ENCODE data around the gene KCNA1.
"Not testable (repeated sequence)": the region's sequence is repeated elsewhere in the genome, so short reads cannot be mapped to it uniquely, and the experiment has no call there.

KCNA1 gene

DNA sequence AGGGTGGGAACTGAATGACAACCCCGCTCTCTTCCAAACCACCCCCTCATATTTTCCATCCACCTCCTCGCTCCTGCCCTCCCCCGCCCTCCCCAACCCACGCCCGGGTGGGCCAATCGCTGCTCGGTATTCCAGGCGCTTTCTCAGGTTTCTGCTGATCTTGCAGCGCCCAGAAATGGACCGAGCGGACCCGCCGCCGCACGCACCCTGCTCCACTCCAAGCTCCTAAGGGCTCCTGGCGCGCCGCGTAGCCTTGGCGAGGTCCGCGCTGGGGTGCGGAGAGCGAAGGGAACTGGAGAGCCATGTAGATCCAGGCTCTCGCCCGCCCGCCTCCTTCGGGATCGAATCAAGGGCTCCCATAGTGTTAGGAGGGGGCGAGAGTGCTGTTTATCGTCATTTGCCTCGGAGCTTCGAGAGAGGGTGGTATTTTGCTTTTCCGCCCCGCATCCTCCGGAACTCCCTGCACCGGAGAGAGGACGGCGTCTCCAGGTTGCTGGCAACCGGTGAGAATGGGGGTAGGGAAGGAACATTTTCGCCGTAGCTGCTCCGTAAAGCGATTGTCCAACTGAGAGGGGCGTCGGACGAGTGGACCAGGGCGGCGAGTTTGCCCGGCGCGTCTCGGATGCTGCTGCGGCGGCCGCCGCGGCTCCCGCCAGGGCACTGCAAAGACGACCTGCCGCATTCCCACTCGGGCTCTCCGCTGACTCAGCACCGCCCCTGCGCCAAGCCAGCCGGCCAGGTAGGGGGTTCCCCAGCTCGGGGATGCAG lies at the start of gene KCNA1:
KCNA1 (plus strand) TSS at position 172 of the 768 bp plus-strand sequence. CDS start 1,474 bp downstream, outside the sequence.
- no peak for DNase-seq

GRCh38 chr12:4860741-4861140 lies 49.0 kb upstream of the KCNA1 start:
- no peak for DNase-seq

DNA sequence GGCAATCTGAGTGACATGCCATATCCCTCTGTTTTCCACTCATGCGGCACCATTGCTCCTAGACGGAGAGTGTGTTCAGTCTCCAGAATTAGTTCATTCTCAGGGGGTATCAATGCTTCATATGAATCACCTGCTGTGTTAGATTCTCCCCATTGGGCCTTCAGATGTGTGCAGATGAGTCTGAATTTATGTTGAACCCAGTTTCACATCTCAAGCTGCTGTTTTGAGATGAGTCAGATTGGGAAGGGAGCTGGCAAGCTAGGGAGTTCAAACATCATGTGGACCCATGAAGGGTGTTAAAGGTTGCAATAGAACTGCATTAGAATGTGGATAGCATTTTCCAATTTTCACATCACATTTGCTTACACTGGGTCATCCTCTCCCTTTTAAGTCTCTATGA lies 46.9 kb upstream of the KCNA1 start:
- no peak for DNase-seq

DNA sequence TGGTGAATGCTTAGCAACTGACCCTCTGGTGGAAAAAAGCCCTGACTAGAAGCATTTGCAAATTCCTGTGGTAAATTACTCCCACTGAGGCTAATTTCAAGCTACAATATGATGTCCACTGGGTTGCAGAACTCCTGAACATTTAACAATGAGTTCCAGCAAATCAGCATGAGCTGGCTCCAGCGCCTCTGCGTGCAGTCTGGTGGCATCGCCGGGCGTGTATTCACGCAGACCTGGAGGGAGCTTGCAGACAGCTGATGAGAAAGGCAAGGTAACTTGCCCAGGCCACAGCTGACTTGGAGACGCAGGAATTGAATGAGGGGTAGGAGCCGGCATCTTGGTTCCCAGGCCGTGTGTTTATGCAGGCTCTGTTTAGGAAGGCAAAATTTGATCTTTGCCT lies 45.1 kb upstream of the KCNA1 start:
- no peak for DNase-seq

DNA sequence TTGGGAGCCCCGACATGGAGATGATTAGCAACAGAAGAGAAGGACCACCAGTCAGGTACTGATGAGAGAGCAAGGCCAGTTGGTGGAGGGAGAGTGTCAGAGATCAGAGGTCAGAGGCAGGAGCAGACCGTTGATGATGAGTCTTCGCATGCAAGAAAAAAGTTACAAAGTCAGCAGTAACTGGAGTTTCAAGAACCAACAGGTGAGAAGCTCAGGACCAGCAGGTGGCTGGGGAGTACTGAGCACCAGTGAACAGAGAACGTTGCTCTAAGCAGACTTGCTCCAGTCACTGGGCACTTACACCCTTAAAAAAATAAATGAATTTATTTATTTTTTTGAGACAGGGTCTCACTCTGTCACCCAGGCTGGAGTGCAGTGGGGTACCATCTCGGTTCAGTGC lies 44.5 kb upstream of the KCNA1 start:
- DNase-seq: no peak

DNA sequence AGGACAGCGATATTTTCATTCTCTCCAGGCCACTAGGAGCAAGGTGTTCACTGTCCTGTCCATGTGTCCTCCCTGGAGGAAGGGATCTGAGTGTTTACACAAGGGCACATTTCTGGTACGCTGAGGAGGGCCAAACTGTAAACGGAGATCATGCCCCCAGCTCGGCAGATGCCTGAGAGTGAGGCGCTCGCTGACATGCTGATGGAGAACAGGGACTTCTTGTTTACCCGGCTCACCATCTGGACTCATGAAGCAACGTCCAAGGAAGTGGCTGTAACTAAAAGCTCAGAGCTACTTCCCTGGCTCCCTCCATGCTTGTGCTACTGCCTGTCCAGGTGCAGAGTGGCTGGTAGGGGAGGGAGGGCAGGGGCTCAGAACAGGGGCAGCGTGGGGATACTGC lies 43.4 kb upstream of the KCNA1 start:
- DNase-seq: no peak

DNA sequence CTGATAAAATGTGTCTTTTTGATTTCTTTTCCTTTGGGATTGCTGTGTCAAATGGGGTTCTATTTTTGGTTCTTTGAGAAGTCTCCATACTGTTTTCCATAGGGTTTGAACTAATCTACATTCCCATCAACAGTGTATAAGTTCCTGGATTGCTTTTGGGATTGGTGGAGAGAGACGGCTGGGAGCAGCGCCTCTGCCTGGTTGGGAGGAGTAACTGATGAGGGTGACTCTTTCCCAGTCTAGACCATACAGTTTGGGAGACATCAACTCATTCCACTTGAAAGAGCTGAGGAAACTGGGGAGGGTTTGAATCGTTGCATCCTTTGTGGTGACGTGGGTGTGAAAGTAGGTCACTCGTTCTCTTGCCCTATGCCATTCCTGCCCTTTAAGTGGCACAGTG lies 42.3 kb upstream of the KCNA1 start:
- DNase-seq: no peak

DNA sequence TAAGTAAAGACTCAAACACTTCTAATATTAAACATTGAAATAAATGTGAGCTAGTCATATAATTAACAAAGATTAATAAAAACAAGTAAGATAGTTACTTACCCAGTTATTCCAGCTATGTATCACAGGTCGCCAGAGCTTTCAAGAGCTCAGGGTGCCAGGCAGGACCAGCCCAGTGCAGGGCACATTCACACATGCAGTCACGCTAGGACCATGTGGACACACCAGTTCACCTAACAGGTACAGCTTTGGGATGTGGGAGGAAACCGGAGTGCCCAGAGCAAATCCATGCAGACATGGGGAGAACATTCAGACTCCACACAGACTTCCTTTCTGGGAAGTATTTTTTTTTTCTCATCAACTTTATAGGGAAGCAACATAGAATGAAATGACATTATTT lies 39.3 kb upstream of the KCNA1 start:
- DNase-seq: no peak

DNA sequence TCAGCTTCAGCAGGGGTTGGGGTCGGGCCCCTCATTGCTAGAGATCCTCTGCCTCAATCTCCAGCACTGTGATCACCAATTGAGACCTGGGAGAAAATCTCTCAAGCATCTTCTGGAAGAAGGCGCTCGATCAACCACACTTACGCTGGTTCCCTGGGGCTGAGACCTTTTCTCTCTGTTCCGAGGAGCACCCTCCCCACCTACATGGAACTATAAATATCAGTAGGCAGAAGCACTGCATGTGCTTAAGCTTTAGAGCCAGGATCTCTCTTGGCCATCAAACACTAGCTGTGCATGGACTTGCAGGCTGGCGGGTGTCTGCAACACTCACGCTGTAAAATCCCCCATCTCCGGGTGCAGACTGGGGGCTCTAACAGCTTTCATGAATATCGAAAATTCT lies 38.2 kb upstream of the KCNA1 start:
- no peak for DNase-seq

GRCh38 chr12:4873947-4874346 lies 35.8 kb upstream of the KCNA1 start:
- DNase-seq: no peak

- no peak for DNase-seq
These were observed 35.0 kb upstream of the KCNA1 start for GRCh38 chr12:4874671-4875070.

- DNase-seq: not testable (repeated sequence)
These were observed 30.2 kb upstream of the KCNA1 start for GRCh38 chr12:4879481-4879880.

DNA sequence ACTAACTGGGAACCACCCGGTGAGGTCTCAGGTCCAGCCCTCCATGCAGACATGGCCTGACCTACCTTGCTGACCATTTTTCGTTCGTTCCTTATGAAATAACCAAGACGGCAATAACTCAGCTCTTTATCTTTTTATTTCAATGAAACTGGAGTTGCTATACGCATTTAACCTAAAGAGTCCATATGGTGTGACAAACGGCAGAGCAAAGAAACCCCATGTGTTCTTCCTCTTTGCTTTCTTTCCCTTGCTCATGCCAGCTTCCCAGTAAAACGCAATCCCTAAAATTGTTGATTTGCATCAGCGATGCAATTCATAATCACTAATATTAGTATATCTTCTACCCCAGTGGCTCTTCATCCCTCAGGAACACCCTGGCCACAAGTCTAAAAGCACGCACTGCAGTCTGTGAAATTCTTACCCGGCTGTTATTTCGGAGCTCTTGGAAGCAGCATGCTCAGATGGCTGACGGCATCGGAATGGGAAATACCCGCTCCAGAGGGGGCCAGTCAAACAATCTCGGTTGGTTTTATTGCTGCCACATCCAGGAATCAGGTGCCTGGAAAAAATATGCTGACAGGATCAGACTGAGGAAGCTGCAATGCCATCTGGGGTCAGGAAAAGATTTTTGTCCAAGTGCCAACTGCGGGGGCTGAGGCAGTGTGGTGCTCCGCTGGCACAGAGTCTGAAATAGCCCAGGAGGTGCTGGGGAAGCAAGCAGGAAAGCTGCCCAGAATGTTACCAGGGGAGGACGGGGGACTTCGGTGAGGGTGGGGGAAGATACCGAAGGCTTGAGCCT lies 28.2 kb upstream of the KCNA1 start:
- no peak for DNase-seq

- DNase-seq: no peak
These were observed 17.8 kb upstream of the KCNA1 start for GRCh38 chr12:4891866-4892265.

GRCh38 chr12:4892418-4892817 lies 17.3 kb upstream of the KCNA1 start:
- DNase-seq: no peak

DNA sequence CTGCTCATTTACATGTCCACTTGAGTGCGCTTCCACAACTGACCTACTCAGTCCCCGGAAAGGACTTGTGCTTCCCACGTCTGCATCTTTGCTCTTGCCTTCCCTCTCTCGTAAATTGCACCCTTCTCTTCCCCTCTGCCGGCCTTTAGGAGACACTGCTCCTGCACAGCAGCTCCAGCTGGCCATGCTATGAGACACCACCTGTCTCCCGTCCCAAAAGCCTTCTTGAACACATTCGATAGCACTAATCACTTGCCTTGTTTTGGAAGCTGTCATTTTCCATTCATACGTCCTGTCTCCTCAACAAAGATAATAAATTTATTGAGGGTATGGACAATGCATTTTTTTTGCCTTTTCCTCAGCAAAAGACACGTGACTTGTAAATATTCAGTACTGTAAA lies 15.7 kb upstream of the KCNA1 start:
- DNase-seq: no peak

DNA sequence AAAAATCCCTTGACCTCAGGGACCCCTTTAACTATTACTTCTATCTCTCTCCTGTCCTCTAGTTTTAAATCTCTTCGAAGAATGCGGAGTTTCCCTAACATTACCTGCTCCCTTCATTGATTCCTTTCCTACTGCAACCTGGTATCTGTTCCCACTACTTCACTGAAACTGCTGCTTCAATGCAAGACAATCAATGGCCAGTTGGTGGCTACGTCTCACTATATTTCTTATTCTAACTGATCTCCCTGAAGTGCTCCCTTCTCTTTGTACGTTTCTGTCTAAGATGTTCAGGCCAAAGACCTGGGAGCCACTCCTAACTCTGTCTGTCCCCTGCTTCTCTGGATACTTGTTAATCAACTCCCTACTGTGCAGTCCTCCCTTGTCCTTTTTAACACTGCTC lies 10.3 kb upstream of the KCNA1 start:
- no peak for DNase-seq

GRCh38 chr12:4900327-4900726 lies 9.4 kb upstream of the KCNA1 start:
- no peak for DNase-seq

DNA sequence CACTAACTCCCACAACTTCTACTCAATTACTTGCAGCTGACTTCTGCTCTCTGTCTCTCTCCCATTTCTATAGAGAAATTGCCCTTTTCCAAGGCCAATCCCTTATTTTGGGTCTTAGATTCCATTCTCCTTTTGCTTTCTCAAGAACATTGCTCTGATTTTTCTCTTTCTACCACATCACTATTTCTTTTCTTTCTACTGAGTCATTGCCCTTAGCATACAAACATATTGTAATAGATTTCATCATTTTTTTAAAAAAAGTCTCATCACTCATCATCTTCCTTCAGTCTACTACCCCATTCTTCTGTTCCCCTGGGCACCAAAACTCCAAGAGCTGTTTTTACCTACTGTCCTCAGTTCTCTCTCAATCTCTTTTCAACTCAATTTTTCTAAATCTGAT lies 4.4 kb upstream of the KCNA1 start:
- DNase-seq: no peak

GRCh38 chr12:4908684-4909409 lies 858 bp upstream of the KCNA1 start:
- no peak for DNase-seq

GRCh38 chr12:4909410-4909733 lies 333 bp upstream of the KCNA1 start:
- no peak for DNase-seq

GRCh38 chr12:4910502-4911315 lies 1.0 kb downstream of the KCNA1 start:
- DNase-seq: no peak

Measured in activated effector memory CD4-positive, alpha-beta T cell treated with Interleukin-2 at 50 U/mL for 16 hours (primary cell).